Activated CD4-positive, alpha-beta T cell treated with anti-CD3 and anti-CD28 coated beads, Interleukin-2, amount 50 U/mL, for 4 hours (primary cell): ENCODE measurements around the gene OR5AU1.
A peak's percentile ranks its signal among the peaks of the same experiment; 100 is the strongest.

Experiments
- DNase-seq, 2 experiments: peaks; one replicate each; pipeline ENCODE4 v3.0.0-alpha.2; 2020

Gene OR5AU1

DNA sequence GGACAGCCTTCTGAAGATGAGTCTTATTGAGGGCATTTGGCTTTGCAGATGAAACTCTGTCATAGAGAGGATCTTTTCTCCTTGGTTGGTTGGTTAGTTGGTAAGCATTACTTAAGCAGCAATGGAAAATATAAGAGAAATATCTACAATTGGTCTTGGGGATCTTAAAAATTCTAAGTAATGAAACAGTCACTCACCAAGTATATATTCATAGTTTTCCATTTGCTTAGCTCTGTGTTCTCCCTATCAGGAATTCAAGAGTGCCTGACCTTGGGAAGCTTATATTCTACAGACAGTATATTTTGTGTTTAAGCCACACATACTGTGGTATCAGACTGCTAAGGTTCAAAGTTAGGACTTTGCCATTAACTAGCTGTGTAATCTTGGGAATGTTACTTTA, at the start of gene OR5AU1:
OR5AU1 (minus strand) TSS at position 101 of the 400 bp plus-strand sequence. CDS start 191 bp downstream, outside the sequence.
- no peak for DNase-seq

DNA sequence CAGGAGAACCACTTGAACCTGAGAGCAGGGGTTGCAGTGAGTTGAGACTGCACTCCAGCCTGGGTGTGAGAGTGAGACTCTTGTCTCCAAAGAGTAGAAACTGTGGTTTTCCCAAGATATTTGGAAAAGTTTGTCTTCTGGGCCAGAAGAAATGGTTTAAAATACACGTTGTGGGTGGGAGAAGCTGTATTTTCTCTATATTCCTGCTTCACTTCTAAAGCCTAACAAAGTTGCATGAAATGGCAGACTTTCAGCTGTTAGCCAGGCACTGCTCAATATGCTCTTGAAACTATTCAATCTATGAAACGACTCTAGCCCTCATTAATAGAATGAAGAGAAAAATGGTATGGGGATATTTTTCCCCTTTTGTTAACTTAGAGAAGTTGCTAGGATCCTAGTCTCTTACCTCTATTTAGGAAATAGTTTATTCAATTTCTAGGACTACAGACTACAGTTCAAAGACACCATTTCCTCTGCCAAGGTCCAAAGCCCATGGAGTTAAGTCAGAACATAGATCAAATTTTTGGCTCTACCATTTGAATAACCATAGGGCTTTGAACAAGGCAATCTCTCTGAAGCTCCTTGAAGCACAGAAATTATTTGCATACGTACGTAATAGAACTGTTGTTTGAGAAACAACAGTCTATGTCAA, 49.3 kb upstream of the OR5AU1 start:
- DNase-seq = no peak

DNA sequence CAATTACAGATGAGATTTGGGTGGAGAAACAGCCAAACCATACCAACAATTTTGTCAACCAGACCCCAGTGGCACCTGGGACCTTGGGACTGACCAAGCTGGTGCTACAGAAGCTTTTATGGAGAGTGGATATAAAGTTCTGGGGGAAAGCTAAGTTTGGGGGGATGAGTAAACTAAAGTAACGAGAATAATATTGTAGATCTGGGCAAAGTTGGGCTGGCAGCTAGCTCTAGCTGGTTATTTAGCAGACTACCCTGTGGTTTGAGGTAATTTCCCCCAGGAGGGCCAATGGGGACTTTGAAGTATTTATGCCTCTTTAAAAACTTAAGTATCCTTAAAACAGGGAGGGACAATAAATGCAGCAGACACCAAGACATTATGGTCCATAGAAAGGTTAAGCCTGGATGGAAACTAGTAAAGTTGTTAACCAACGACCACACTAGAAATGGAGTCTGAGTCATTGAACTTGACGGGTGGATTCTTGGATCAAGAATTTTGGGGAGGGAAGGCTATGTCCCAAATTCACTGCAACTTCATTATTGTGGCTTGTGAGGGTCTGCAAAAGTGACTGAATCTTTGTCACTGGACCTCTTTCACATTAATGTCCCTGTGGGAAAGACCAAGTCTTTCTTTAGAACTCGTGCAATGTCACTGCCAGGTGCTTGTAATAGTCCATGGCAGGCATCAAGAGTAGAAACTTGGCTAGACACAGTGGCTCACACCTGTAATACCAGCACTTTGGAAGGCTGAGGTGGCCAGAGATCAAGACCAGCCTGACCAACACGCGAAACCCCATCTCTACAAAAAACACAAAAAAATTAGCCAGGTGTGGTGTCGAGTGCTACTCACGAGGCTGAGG, 48.5 kb upstream of the OR5AU1 start:
- no peak for DNase-seq

DNA sequence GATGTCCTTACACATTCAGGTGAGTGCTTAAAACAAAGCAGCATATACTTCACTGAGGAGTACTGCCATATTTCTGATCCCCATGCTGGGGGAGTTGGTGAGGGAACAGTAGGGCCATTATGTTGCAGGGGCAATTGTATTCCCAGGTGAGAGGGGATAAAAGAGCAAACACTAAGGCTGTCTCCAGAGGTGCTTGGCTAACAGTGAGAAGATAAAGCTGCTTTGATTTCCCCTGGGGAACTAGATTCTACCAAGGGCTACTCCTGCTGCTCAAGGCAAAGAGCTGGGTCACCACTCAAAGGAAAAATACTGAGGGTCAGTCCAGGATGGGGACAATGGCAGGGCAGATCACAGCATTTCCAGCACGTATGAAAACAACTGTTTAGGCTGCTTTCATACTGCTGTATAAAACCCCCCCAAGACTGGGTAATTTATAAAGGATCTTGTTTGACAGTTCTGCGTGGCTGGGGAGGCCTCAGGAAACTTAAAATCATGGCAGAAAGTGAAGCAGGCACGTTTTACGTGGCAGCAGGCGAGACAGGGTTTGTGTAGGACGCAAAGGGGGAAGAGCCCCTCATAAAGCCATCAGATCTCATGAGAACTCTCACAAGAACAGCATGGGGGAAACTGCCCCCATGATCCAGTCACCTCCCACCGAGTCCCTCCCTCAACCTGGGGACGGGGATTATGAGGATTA, 47.8 kb upstream of the OR5AU1 start:
- DNase-seq = no peak

DNA sequence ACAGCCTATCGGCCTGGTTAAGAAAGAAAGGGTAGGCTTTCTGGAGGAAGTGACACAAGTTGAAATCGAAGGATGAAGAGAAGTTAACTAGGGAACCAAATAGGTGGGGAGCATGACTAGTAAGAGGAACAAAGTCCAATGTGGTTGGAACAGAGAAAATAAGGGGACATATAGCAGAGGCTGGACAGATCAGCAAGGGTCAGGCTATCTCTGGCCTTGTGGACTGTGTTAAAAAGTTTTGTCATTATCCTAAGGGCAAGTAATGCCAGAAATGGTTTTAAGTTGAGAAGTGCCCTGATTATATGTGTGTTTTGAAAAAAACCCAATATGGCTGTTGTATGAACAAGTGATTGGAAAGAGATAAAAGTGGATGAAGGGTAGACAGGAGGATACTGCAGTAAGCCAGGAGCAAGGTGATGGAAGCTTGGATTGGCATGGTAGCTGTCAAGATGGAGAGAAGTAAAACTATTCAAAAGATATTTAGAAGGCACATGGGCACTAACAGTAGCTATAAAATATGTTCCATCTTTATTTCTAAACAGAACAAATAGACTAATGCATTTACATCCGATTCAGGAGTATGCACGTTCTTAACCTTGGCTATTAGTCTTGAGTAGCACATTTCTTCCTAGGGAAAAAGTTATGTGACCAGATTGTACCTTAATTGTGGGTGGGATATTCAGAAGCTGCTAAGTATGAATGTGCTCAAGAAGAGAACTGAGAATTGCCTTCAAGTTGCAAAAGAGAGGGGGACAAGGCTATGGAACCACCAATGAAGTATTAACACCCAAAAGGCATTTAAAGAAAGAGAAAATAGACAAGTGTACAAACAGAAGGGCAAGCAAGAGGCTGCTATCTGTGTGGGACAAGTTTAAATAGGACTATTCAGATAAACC, 46.8 kb upstream of the OR5AU1 start:
- DNase-seq = no peak

DNA sequence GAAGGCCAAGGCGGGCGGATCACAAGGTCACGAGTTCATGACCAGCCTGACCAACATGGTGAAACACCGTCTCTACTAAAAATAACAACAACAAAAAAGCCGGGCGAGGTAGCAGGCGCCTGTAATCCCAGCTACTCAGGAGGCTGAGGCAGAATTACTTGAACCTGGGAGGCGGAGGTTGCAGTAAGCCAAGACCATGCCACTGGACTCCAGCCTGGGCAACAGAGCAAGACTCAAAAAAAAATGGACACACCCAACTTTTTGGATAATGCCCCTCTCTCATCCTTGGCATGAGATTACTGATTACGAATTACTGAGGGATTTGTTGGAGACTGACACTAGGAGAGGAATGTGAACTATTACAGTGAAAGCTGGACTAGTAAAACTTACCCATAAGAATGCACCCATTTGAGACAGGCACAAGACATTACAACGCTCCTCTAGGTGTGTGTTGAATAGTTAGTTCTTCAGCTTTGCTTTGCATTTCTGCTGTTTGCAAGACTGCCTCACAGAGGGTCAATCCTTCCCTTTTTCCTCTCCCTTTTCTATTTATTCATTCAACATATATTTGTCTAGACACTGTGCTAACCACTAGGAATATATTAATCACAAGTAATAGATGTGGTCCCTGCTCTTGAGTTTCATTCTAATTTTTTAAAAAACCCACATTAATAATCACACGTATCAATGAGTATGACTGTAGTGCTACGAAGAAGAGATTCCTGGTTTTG, 46.0 kb upstream of the OR5AU1 start:
- DNase-seq = no peak

DNA sequence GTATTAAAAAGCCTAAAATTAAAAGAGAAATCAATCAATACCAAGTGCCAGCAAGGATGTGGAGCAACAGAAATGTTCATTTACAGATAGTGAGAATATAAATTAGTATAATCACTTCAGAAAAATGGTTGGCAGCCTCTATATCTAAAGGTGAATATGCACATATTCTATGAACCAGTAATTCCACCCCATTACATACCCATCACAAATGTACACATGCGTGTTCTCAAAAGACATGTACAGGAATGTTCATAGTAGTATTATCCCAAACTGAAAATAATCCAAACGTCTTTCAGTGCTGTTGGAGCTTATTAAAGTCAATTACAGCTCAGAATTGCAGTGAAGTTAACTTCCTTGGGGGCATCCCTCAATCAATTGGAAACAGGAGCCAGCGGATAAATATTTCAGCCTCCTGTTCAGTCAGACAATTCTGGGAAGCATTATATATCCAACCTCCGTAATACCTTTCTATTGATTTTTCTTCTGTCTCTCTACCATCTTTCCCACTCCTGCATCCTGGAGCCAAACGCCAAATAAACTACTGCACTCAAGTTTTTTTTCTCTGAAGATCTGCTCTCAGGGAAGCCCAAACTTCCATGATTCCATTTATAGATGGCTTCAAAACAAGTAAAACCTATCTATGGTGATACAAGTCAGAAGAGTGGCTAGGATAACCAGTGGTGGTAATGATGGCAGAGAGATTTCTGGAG, 45.0 kb upstream of the OR5AU1 start:
- DNase-seq = no peak

DNA sequence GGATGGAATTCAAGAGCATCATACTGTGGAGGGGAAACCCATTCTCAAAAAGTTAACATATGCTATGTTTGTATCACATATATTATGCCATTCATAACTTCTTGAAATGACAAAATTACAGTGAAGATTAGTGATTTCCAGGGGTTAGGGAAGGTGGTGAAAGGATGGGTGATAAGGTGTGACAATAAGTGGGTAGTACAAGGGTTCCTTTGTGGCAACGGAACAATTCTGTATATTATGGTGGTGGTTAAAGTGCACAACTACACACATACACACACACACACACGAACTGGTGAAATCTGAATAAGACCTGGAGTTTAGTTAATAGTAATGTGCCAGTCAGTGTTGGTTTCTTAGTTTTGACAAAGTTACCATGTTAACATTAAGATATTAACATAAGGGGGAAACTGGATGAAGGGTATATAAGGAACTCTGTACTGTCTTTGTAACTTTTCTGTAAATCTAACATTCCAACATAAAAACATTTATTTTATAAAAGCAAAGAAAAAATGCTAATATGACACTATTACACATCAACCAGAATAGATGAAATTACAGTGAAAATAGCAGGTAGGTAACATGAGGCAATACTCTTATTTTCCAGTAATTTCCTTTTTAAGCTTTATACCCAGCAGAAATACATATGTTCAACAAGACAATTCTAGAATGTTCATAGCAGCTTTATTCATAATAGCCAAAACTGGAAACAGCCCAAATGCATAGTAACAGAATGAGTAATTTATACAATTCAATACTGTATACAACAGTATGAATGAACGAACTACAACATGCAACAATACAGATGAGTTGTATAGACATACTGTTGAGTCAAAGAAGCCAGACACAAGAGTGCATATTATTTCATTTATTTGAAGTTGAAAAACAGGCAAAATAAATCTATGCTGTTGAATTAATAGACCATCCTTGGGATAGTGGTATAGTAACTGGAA, 44.0 kb upstream of the OR5AU1 start:
- no peak for DNase-seq

DNA sequence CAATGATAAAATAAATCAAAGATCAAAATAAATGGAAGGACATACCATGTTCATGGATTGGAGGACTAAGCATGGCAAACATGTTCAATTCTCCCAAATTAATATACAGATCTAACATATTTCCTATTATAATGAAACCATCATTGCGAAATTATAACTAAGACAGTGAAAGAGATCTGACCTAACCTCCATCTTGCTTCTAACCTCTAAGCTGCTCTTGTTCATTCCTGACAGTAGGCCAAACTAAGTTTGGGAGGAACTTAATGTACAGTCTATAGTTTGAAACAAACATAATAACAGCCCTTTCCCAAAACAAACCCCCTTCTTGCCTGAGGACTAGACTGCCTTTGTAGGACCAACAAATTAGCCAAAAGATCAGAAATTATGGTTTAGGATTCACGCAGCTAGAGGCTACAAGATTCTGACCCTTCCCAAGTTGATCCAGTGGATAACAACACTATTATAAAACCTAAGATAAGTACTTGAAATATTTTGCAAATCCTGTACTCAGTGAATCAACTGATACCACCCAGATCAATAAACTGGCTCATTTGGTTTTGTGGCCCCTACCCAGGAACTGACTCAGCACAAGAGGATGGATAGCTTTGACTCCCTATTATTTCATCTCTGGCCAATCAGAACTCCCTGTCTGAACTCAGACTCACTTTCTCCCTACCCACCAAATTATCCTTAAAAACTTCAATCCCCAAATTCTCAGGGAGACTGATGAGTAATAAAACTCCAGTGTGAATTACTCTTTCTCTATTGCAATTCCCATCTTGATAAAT, 41.7 kb upstream of the OR5AU1 start:
- no peak for DNase-seq

DNA sequence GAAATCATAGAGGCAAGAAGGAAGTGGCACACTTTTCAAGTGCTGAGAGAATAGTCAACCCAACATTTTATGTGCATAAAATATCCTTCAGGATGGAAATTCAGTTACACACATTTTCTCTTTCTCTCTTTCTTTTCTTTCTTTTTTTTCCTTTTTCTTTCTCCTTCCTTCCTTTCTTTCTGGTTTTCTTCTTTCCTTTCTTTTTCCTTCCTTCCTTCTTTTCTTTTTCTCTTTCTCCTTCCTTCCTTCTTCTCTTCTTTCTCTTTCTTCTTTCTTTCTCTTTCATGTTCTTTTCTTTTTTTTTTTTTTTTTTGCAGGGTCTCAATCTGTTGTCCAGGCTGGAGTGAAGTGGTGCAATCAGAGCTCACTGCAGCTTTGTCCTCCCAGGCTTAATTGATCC, 38.7 kb upstream of the OR5AU1 start:
- DNase-seq = no peak

DNA sequence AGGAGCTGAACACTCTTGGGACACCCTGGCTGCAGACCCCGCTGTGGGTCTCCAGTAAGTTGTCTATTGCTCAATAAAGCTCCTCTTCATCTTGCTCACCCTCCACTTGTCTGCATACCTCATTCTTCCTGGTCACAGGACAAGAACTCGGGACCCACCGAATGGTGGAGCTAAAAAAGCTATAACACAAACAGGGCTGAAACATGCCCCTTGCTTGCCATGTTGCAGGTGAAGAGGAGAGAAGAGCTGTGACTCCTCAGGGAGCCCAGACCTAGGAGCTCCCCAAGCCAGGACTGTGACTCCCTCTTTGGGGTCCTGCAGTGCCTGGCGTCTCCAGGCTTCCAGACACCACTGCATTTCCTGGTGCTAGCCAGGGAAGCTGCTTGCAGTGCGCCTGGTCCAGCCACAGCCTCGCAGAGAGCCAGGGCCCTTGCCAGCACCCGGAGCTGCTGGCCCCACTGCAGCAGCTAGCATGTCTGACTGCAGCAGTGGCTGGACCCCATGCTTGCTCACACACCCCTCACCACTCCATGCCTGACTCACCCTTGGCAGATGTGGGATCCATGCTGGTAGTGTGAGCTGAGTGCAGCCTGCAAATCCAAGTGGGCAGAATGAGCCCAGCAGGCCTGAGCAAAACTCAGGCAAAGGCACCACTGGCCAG, 37.1 kb upstream of the OR5AU1 start:
- DNase-seq = no peak

DNA sequence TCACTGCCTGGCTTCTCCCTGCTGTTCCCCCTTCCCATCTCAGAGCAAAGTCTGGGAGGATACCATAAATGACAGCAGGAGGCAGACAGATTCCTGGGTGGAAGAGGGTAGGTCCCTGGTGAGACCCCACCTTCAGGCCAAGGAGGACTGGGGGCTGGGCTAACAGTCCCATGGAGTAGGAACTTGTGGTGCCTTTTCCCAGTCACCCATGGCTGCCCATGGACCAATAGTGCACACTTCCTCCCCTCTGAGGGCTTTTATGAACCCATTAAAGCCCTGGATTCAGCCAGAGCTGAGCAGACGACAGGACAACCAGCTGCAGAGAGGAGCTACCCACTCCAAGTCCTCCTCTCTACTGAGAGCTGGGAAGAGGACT, 36.6 kb upstream of the OR5AU1 start:
- no peak for DNase-seq

DNA sequence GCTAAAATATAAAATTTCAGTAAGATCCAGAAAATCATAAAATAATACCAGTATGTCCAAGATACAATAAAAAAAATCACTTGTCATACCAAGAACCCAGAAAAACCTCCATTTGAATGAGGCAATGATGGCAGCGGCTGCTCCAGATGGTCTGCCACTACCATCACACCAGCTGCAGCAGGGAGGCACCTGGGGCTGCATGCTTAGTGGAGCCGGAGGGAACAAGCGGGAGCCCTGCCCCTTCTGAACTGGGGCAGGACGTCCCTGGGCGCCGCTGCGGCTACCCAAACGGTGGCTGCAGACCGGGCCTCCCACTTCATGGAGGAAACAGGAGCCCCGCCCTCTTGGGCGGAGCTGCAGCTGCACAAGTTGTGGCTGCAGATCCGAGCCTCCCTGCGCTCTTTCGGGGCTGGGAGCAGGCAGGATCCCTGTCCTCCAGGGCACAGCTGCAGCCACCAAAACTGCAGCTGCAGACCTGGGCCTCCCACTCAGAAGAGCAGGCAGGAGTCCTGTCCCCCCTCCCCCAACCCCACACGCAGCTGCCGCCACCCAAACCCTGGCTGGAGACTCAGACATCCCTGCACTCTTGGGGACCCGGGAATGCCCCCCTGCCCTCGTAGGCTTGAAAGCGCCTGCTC, 36.1 kb upstream of the OR5AU1 start:
- DNase-seq = peak; percentile 36 to 40

DNA sequence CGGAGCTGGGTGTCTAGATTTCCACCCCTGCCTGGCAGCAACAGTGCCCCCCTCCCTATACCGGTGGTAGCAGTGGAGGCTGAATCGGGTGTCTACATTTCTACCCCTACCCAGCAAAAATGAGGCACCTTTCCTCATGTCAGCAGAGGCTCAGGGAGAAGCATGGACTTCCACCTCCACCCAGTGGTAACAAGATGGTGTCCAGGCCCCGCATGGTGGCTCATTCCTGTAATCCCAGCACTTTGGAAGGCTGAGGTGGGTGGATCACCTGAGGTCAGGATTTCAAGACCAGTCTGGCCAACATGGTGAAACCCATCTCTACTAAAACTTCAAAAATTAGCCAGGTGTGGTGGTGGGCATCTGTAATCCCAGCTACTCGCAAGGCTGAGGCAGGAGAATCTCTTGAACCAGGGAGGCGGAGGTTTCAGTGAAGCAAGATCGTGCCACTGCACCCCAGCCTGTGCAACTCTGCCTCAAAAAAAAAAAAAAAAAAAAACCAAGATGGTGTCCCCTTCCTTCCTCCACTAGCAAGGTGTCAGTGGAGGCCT, 35.5 kb upstream of the OR5AU1 start:
- no peak for DNase-seq

DNA sequence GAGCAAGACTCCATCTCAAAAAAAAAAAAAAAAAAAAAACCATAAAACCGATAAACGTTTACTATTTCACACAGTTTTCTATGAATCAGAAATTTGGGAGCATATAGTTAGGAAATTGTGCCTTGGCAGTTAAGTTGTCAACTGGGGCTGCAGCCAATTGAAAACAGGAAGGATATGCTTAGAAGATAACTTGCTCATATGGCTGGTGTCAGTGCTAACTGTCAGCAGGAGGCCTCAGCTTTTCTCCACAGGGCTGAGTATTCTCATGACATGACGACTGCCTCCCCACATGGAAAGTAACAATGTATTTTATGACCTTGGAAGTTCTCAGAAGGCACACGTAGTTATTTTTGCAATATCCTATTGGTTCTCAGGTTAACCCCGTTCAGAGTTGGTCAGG, 29.6 kb upstream of the OR5AU1 start:
- DNase-seq = no peak

DNA sequence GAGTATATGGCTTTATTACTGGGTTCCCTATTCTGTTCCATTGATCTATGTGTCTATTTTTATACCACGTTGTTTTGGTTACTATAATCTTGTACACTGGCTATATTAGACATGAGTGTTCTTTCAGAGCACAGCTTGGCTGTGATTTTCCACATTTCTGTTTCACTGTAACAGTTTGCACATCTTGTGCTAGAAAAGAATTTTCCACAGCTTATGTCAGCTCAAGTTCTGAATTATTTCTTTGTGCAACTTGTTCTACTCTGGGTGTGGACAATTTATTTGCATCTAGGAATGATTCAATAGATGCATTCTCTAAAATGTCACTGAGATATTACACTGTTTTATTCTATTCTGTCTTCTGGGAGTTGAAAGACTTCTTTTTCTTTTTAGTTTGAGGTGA, 28.4 kb upstream of the OR5AU1 start:
- no peak for DNase-seq

DNA sequence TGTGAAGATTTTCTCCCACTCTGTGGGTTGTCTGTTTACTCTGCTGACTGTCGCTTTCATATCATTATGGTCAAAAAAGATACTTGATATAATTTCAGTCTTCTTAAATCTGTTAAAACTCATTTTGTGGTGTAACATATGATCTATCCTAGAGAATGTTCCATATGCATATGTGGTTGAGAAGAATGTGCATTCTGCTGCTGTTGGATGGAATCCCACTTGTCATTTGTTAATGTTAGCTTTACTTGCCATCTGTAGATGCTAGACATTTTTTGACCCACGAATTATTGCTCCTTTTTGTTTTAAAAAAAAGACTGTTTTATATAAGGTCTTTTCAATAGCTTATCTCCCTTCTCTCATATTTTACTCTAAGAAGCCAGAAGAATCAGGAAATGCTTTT, 26.3 kb upstream of the OR5AU1 start:
- DNase-seq = no peak

DNA sequence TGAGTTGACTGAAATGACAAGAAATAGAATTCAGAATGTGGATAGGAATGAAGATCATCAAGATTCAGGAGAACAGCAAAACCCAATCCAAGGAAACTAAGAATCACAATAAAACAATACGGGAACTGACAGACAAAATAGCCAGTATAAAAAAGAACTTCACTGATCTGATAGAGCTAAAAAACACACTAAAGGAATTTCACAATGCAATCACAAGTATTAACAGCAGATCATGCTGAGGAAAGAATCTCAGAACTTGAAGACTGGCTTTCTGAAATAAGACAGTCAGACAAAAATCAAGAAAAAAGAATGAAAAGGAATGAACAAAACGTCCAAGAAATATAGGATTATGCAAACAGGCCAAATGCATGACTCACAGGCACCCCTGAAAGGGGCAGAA, 15.3 kb upstream of the OR5AU1 start:
- no peak for DNase-seq
